ENCODE results near the gene RNF5.
A peak's percentile ranks its signal among the peaks of the same experiment; 100 is the strongest.
"Not testable (repeated sequence)": the region's sequence is repeated elsewhere in the genome, so short reads cannot be mapped to it uniquely, and the experiment has no call there.

RNF5 gene

GRCh38 chr6:32192608-32193039 lies 14.4 kb downstream of the RNF5 start, which contains the start of gene GPSM3:
GPSM3 (minus strand) TSS chr6:32192643; CDS start chr6:32192513, 130 bp downstream.
- TF ChIP-seq GFI1B (tag by site-specific recombination; IDR thresholded peaks at IDR 0.05) (no peak), SP2 (tag by site-specific recombination; IDR thresholded peaks at IDR 0.05) (peak; percentile 56), ZBTB11 (tag by site-specific recombination; conservative IDR thresholded peaks at IDR 0.05; ENCODE audit: low read depth) (peak; percentile 72)
- POLR2A ChIA-PET = interaction anchor here (1.2 kb wide), 2 partner anchors 11 to 15 kb away, joined by 3 to 9 read pairs; no protein-coding TSS in a partner anchor
- Histone ChIP-seq H3K4me1 (ENCODE audit: control insufficient read depth, insufficient read depth, low read length) (peaks cover 10% of the 10 kb centered on the region), H3K27ac (ENCODE audit: extremely low read depth, low read depth, low read length) (no peak within 1 kb of the TSS), H3K4me3 (ENCODE audit: low read depth, low read length) (no peak within 1 kb of the TSS), H3K9me3 (ENCODE audit: control insufficient read depth, insufficient read depth, low read depth, low read length) (no peaks in the 10 kb centered on the region), H3K36me3 (ENCODE audit: control insufficient read depth in 2 of 2, insufficient read depth in 1 of 2, low read length in 2 of 2) (peaks cover 0 to 9% of the 10 kb centered on the region in 2 experiments; a peak in 1 of 3 replicates)
- CTCF ChIA-PET = interaction anchor here (0.6 to 1.5 kb wide), 7 partner anchors 12 to 548 kb away, joined by 3 to 7 read pairs (median 3); no protein-coding TSS in a partner anchor

- H3K36me3 ChIP-seq (ENCODE audit: control insufficient read depth in 2 of 2, insufficient read depth in 1 of 2, low read length in 2 of 2); H3K27ac ChIP-seq (ENCODE audit: extremely low read depth, low read depth, low read length); H3K4me3 ChIP-seq (ENCODE audit: low read depth, low read length); H3K9me3 ChIP-seq (ENCODE audit: control insufficient read depth, insufficient read depth, low read depth, low read length): not testable (repeated sequence)
- CTCF ChIA-PET = interaction anchor here (0.6 to 1.5 kb wide), 7 partner anchors 12 to 548 kb away, joined by 3 to 7 read pairs (median 3); no protein-coding TSS in a partner anchor
- H3K4me1 ChIP-seq (ENCODE audit: control insufficient read depth, insufficient read depth, low read length) = peaks cover 10% of the 10 kb centered on the region
- POLR2A ChIA-PET = interaction anchor here (1.2 kb wide), 2 partner anchors 10 to 16 kb away, joined by 3 to 9 read pairs; no protein-coding TSS in a partner anchor
Observed at GRCh38 chr6:32193096-32193495, 14.9 kb downstream of the RNF5 start.

- ChIA-PET CTCF (interaction anchor here (0.5 to 2.2 kb wide), 10 partner anchors 9 to 758 kb away, joined by 3 to 25 read pairs (median 6); partner anchors contain the start of gene ATF6B), POLR2A (interaction anchor here (1.6 to 2.3 kb wide), 5 partner anchors 11 to 32 kb away, joined by 4 to 25 read pairs (median 11); partner anchors contain the start of gene AGPAT1)
- no peaks in the 10 kb centered on the region for H3K36me3 ChIP-seq (ENCODE audit: control insufficient read depth in 2 of 2, insufficient read depth in 1 of 2, low read length in 2 of 2)
- H3K4me1 ChIP-seq (ENCODE audit: control insufficient read depth, insufficient read depth, low read length) = peaks cover 7% of the 10 kb centered on the region
- no peak for TF ChIP-seq ZNF521 (tag by site-specific recombination; IDR thresholded peaks at IDR 0.05)
- no peak for TF ChIP-seq ZNF211 (tag by site-specific recombination; IDR thresholded peaks at IDR 0.05; ENCODE audit: low read depth)
- TF ChIP-seq ZNF16 (tag by site-specific recombination; IDR thresholded peaks at IDR 0.05; ENCODE audit: low read depth) = no peak
- no peak for TF ChIP-seq ZFP37 (tag by site-specific recombination; IDR thresholded peaks at IDR 0.05)
- no peak for TF ChIP-seq ZNF169 (tag by site-specific recombination; IDR thresholded peaks at IDR 0.05)
- no peak for TF ChIP-seq ZBTB48 (tag by site-specific recombination; IDR thresholded peaks at IDR 0.05)
- no peak for TF ChIP-seq ZEB2 (tag by site-specific recombination; IDR thresholded peaks at IDR 0.05)
- no peak for TF ChIP-seq ZSCAN4 (tag by site-specific recombination; IDR thresholded peaks at IDR 0.05)
- no peak for TF ChIP-seq KLF9 (tag by site-specific recombination; IDR thresholded peaks at IDR 0.05; ENCODE audit: low read depth)
- no peak for TF ChIP-seq ZBTB49 (tag by site-specific recombination; IDR thresholded peaks at IDR 0.05; ENCODE audit: low read depth)
- TF ChIP-seq ZNF221 (tag by site-specific recombination; IDR thresholded peaks at IDR 0.05; ENCODE audit: borderline replicate concordance) = no peak
- TF ChIP-seq ZNF776 (tag by site-specific recombination; IDR thresholded peaks at IDR 0.05; ENCODE audit: borderline replicate concordance) = no peak
- no peak for TF ChIP-seq ZSCAN30 (tag by site-specific recombination; IDR thresholded peaks at IDR 0.05)
- TF ChIP-seq ZNF138 (tag by site-specific recombination; IDR thresholded peaks at IDR 0.05; ENCODE audit: borderline replicate concordance) = no peak
- no peak for TF ChIP-seq ZNF280C (tag by site-specific recombination; IDR thresholded peaks at IDR 0.05)
- TF ChIP-seq SCRT1 (tag by site-specific recombination; IDR thresholded peaks at IDR 0.05; ENCODE audit: borderline replicate concordance) = no peak
- no peak for TF ChIP-seq ZNF354C (tag by site-specific recombination; IDR thresholded peaks at IDR 0.05; ENCODE audit: borderline replicate concordance, low read depth)
- TF ChIP-seq ZNF416 (tag by site-specific recombination; IDR thresholded peaks at IDR 0.05) = no peak
- H3K9me3 ChIP-seq (ENCODE audit: control insufficient read depth, insufficient read depth, low read depth, low read length) = no peaks in the 10 kb centered on the region
- H3K27ac ChIP-seq (ENCODE audit: extremely low read depth, low read depth, low read length) = no peak overlapping the region
- H3K4me3 ChIP-seq (ENCODE audit: low read depth, low read length) = no peak overlapping the region
Observed at GRCh38 chr6:32194388-32194787, 16.2 kb downstream of the RNF5 start.

Measured in HEK293 (cell line).